ENCODE measurements around the gene CYB5RL. TPM values are rescaled to one million over a fixed set of nuclear protein-coding genes. Genes with fewer than 3 reads are reported as not detected.

The CYB5RL gene
- total and polyA plus RNA-seq, 2 of the 13 experiments (the other 11 are each of a cell fraction or from before 2014, with no cell fraction given) = 3.7 to 5.0 TPM

GRCh38 chr1:54173681-54174080 is 26.1 kb downstream of the CYB5RL start (continued):
- TF ChIP-seq, protein P1, sequence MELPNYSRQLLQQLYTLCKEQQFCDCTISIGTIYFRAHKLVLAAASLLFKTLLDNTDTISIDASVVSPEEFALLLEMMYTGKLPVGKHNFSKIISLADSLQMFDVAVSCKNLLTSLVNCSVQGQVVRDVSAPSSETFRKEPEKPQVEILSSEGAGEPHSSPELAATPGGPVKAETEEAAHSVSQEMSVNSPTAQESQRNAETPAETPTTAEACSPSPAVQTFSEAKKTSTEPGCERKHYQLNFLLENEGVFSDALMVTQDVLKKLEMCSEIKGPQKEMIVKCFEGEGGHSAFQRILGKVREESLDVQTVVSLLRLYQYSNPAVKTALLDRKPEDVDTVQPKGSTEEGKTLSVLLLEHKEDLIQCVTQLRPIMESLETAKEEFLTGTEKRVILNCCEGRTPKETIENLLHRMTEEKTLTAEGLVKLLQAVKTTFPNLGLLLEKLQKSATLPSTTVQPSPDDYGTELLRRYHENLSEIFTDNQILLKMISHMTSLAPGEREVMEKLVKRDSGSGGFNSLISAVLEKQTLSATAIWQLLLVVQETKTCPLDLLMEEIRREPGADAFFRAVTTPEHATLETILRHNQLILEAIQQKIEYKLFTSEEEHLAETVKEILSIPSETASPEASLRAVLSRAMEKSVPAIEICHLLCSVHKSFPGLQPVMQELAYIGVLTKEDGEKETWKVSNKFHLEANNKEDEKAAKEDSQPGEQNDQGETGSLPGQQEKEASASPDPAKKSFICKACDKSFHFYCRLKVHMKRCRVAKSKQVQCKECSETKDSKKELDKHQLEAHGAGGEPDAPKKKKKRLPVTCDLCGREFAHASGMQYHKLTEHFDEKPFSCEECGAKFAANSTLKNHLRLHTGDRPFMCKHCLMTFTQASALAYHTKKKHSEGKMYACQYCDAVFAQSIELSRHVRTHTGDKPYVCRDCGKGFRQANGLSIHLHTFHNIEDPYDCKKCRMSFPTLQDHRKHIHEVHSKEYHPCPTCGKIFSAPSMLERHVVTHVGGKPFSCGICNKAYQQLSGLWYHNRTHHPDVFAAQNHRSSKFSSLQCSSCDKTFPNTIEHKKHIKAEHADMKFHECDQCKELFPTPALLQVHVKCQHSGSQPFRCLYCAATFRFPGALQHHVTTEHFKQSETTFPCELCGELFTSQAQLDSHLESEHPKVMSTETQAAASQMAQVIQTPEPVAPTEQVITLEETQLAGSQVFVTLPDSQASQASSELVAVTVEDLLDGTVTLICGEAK (IDR thresholded peaks at IDR 0.05) = no peak
- TF ChIP-seq, protein P1 (CRISPR knock-in tag; IDR thresholded peaks at IDR 0.05) = no peak
- TF ChIP-seq SALL2 (CRISPR knock-in tag; IDR thresholded peaks at IDR 0.05) = no peak
- no peak for TF ChIP-seq ZBTB42 (CRISPR knock-in tag; IDR thresholded peaks at IDR 0.05)
- TF ChIP-seq, protein P2, sequence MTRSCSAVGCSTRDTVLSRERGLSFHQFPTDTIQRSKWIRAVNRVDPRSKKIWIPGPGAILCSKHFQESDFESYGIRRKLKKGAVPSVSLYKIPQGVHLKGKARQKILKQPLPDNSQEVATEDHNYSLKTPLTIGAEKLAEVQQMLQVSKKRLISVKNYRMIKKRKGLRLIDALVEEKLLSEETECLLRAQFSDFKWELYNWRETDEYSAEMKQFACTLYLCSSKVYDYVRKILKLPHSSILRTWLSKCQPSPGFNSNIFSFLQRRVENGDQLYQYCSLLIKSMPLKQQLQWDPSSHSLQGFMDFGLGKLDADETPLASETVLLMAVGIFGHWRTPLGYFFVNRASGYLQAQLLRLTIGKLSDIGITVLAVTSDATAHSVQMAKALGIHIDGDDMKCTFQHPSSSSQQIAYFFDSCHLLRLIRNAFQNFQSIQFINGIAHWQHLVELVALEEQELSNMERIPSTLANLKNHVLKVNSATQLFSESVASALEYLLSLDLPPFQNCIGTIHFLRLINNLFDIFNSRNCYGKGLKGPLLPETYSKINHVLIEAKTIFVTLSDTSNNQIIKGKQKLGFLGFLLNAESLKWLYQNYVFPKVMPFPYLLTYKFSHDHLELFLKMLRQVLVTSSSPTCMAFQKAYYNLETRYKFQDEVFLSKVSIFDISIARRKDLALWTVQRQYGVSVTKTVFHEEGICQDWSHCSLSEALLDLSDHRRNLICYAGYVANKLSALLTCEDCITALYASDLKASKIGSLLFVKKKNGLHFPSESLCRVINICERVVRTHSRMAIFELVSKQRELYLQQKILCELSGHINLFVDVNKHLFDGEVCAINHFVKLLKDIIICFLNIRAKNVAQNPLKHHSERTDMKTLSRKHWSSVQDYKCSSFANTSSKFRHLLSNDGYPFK (CRISPR knock-in tag; IDR thresholded peaks at IDR 0.05; ENCODE audit: borderline replicate concordance) = no peak
- no peak for TF ChIP-seq DRAP1 (CRISPR knock-in tag; IDR thresholded peaks at IDR 0.05)
- no peak for TF ChIP-seq KMT2B (CRISPR knock-in tag; IDR thresholded peaks at IDR 0.05)
- no peak for TF ChIP-seq GATAD1 (CRISPR knock-in tag; IDR thresholded peaks at IDR 0.05)
- TF ChIP-seq, protein P3, sequence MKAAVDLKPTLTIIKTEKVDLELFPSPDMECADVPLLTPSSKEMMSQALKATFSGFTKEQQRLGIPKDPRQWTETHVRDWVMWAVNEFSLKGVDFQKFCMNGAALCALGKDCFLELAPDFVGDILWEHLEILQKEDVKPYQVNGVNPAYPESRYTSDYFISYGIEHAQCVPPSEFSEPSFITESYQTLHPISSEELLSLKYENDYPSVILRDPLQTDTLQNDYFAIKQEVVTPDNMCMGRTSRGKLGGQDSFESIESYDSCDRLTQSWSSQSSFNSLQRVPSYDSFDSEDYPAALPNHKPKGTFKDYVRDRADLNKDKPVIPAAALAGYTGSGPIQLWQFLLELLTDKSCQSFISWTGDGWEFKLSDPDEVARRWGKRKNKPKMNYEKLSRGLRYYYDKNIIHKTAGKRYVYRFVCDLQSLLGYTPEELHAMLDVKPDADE (CRISPR knock-in tag; IDR thresholded peaks at IDR 0.05) = no peak
